ENCODE data around the gene PRG3.

PRG3 gene

DNA sequence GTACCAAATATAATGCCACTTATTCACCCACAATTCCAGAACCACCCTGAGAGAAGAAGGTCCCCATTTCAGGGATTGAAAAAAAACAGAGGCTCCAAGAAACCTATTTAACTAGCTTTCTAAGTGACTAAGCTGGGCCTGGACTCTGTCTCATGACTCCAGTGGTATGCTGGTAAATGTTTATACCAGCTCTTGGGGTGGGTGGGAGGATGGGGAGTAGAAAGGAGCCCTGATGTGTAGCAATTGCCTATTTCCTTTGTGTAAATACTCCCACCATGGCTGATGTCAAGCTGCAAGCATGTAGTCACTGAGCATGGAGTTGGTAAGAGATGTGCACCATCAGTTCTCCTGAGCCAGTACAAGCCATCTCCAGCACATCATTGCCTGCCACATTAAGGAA is 2.8 kb downstream of the PRG3 start:
- Histone ChIP-seq H3K4me3 (replicated peaks; ENCODE audit: low read depth, low read length) (no peak overlapping the region), H3K27me3 (replicated peaks; ENCODE audit: control insufficient read depth, insufficient read depth, low read length) (no peaks in the 10 kb centered on the region), H3K36me3 (ENCODE audit: control insufficient read depth, insufficient read depth, low read length) (no peaks in the 10 kb centered on the region)
- no peak for DNase-seq (ENCODE audit: extremely low read depth, insufficient read length)
- TF ChIP-seq, protein P1, sequence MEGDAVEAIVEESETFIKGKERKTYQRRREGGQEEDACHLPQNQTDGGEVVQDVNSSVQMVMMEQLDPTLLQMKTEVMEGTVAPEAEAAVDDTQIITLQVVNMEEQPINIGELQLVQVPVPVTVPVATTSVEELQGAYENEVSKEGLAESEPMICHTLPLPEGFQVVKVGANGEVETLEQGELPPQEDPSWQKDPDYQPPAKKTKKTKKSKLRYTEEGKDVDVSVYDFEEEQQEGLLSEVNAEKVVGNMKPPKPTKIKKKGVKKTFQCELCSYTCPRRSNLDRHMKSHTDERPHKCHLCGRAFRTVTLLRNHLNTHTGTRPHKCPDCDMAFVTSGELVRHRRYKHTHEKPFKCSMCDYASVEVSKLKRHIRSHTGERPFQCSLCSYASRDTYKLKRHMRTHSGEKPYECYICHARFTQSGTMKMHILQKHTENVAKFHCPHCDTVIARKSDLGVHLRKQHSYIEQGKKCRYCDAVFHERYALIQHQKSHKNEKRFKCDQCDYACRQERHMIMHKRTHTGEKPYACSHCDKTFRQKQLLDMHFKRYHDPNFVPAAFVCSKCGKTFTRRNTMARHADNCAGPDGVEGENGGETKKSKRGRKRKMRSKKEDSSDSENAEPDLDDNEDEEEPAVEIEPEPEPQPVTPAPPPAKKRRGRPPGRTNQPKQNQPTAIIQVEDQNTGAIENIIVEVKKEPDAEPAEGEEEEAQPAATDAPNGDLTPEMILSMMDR (IDR thresholded peaks at IDR 0.05; ENCODE audit: insufficient read depth, low read length, poor library complexity, severe bottlenecking) = no peak

DNA sequence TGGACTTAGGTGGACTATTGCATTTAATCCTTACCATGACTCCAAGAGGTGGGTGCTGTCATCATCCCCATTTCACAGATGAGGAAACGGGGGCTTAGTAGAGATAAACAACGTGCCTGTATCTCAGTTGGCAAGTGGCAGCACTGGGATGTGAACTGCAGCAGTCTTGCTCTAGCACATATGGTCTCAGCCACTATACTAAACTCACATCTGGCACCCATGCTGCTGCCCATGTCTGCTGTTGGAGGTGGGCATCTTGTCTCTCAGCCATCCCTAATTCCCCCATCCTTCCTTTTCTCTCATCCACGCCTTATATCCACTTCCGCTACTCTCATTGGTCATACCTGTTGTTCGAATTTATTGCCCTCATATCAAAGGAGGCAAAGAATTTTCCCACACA is 3.8 kb downstream of the PRG3 start:
- Histone ChIP-seq H3K36me3 (ENCODE audit: control insufficient read depth, insufficient read depth, low read length) (no peaks in the 10 kb centered on the region), H3K27me3 (replicated peaks; ENCODE audit: control insufficient read depth, insufficient read depth, low read length) (no peaks in the 10 kb centered on the region), H3K4me3 (replicated peaks; ENCODE audit: low read depth, low read length) (no peak overlapping the region)
- TF ChIP-seq, protein P1 (IDR thresholded peaks at IDR 0.05; ENCODE audit: insufficient read depth, low read length, poor library complexity, severe bottlenecking) = no peak
- no peak for DNase-seq (ENCODE audit: extremely low read depth, insufficient read length)

DNA sequence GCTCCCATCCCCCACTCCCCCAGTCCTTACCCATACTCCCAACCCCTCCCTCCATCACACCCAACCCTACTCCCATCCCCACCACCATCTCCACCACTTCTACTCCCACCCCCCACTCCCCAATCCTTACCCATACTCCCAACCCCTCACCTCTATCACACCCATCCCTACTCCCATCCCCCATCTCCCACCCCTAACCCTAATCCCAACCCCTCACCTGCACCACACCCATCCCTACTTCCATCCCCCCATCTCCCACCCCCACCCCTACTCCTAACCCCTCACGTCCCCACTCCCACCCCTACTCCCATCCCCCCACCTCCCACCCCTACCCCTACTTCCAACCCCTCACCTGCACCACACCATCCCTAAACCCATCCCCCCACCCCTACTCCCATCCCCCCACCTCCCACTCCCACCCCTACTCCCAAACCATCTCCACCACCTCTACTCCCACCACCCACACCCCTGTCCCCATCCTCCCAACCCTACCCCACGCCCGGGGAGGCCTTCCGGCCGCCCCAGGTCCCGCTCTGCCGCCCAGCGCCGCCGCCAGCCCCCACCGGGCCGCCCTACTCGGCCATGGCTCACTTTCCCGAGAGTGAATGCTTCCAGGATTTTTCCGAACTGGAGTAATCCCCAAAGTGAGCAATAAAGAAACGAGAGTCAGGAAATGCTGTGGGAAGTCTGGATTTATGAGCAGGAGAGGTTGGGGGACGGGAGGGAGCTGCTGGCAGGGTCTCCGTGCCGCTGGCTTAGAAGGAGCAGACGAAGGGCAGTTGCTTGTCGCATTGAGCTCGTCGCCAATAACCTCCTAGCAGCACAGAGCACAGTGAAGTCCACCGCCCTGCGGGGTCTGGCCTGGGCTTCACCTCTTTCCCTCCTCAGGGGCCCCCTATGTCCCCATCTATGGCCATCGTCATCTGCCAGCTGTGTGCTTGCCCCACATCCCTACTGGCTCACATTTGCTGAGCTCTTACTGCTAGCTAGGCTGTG is 4.6 kb downstream of the PRG3 start:
- no peak for DNase-seq (ENCODE audit: extremely low read depth, insufficient read length)
- H3K36me3 ChIP-seq (ENCODE audit: control insufficient read depth, insufficient read depth, low read length) = no peaks in the 10 kb centered on the region
- no peaks in the 10 kb centered on the region for H3K27me3 ChIP-seq (replicated peaks; ENCODE audit: control insufficient read depth, insufficient read depth, low read length)
- no peak overlapping the region for H3K4me3 ChIP-seq (replicated peaks; ENCODE audit: low read depth, low read length)
- TF ChIP-seq, protein P1 (IDR thresholded peaks at IDR 0.05; ENCODE audit: insufficient read depth, low read length, poor library complexity, severe bottlenecking) = no peak

DNA sequence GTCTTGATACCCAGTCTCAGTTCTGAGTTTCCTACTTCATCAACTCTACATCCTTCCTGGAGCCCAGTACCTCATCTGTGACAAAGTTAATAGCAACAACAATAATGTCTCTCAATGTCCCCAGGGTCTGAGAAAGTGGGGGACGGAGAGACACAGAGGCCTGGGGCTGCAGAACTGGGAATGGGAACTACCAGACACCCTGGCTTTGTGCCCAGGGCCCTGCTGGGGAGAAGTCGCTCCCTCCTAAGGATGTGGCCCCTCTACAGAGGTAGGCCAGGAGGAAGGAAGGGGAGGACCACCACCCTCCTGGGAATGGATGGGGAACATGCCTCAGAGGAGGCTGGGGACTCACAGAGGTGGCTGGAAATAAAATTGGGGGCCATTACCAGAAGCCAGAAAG is 5.5 kb downstream of the PRG3 start:
- DNase-seq (ENCODE audit: extremely low read depth, insufficient read length) = no peak
- Histone ChIP-seq H3K27me3 (replicated peaks; ENCODE audit: control insufficient read depth, insufficient read depth, low read length) (no peaks in the 10 kb centered on the region), H3K36me3 (ENCODE audit: control insufficient read depth, insufficient read depth, low read length) (no peaks in the 10 kb centered on the region), H3K4me3 (replicated peaks; ENCODE audit: low read depth, low read length) (no peak overlapping the region)
- TF ChIP-seq, protein P1 (IDR thresholded peaks at IDR 0.05; ENCODE audit: insufficient read depth, low read length, poor library complexity, severe bottlenecking) = no peak

DNA sequence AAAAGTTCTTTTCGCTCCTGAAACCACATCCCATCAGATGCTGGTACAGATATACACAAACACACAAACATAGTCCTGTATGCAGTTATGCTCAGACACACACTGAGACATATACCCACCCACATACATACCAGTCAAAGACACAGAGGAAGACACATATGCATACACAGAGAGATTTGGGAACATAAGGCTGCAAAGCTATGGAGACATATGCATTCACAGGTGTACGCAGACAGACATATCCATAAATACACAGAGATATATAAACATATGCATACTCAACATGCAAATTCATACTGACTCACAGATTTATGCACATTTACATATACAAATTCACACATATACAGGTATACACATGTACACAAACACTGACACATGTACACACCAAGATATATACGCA is 6.0 kb downstream of the PRG3 start:
- Histone ChIP-seq H3K27me3 (replicated peaks; ENCODE audit: control insufficient read depth, insufficient read depth, low read length) (no peaks in the 10 kb centered on the region), H3K4me3 (replicated peaks; ENCODE audit: low read depth, low read length) (no peak overlapping the region), H3K36me3 (ENCODE audit: control insufficient read depth, insufficient read depth, low read length) (no peaks in the 10 kb centered on the region)
- DNase-seq (ENCODE audit: extremely low read depth, insufficient read length) = no peak
- TF ChIP-seq, protein P1 (IDR thresholded peaks at IDR 0.05; ENCODE audit: insufficient read depth, low read length, poor library complexity, severe bottlenecking) = no peak

Data from GM06990 (cell line).